GM18520 (cell line): ENCODE data around the gene GPRIN3.
"Not testable (repeated sequence)": the region's sequence is repeated elsewhere in the genome, so short reads cannot be mapped to it uniquely, and the experiment has no call there.

Experiments used
- ATAC-seq: cut with Tn5 transposase; IDR thresholded peaks from one replicate; pipeline ENCODE4 v1.9.1; 2021; ENCODE audit not compliant: unreplicated experiment

The GPRIN3 gene

GRCh38 chr4:89259301-89260028 is 48.1 kb downstream of the GPRIN3 start:
- ATAC-seq, result no peak

DNA sequence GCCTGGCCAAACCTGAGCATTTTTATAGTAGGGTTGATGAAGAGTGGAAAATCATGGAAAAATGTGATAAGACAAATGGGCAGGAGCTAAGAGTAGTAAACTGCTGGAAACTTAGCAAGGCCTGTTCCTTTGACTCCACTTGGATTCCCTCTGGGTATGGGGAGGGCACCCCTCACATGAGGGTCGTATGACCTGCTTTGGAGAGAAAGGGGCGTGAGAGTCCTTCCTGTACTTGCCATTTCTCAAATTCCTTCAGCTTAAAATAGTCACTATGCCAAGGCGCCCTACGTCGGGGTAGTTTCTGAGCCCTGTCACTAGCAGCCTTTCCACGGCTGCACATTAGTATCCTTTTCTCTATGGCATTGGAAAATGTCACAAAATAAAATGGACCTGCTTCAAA is 49.1 kb downstream of the GPRIN3 start:
- no peak for ATAC-seq

DNA sequence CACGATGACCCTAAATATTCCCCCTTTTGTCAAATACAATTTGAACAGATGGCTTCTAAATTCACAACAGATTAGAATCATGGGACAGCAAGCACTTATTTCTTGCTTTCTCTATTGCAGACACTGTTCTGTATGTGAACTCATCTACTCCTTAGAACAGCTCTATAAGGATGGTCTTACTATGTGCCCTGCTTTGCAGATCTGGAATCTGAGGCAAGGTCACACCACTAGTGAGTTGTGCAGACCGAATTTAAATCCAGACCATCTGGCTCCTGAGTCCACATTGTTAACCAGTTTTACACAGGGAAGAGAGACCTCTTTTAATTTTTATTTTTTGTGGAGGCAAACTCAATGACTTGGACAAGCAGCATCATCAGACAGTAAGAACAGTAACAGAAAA is 50.2 kb downstream of the GPRIN3 start:
- ATAC-seq, result no peak

DNA sequence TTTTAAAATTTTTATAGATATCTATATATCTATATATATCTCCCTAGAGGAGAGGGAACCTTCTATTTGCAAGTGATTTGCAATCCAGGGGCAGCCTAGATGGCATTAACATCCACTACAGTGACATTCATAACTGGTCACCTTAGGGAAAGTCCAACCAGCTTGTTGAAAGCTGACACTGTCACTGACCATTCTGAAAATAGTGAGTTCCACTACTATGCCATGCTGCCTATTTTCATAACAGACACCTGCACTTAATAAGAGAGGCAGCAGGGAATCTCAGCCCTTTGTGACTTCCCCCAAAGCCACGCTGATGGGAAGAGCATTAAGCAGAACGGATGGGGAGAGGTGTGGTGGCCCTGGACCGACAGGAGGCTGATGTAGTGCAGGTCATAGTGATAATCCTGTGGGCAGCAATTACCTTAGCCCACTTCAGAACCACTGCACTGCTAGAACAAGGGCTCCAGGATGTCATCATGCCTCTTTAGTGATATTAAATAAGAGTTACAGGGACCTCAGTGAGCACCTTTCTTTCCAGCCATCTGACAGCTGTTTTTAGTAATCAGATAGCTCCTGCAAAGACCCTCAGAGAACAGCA is 51.3 kb downstream of the GPRIN3 start:
- ATAC-seq, result no peak

DNA sequence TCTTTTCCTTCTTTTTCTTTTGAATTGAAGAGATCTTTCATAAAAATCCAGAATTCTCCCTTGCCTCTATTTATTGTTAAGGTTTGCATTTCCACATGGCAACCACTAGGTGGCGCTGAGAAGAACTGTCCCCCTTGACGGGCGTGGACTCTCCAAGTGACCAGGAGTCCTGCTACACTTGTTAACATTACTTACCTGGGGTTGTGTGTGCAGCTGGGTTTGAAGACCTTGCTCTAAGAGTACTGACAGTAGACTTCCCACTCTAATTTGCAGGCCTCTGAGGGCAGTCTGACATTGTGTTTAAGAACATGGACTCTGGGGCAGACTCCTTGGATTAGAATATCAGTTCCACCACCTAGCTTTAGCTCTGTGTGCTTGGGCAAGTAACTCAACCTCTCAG is 52.8 kb downstream of the GPRIN3 start:
- no peak for ATAC-seq

GRCh38 chr4:89254347-89254746 is 53.3 kb downstream of the GPRIN3 start:
- not testable (repeated sequence) for ATAC-seq

- no peak for ATAC-seq
Observed at GRCh38 chr4:89253935-89254334, 53.7 kb downstream of the GPRIN3 start.

DNA sequence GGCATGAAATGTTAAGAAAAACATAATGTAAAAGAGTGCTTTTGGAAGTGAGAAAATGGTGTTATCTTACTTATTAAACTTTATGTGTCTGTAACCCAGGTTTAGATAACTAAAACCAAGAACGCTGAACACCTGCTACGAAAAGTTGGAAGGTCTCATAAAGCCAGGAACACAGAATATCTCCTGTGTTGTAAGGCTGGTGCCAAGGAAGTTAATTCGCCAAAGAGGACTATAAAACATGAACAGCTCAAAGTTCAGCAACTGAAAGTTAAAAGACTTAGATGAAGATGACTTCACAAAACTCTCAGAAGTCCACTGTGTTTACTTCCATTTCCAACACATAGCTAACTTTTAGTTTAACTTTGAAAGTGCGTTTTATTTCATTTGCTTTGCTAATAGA is 54.3 kb downstream of the GPRIN3 start:
- ATAC-seq, result no peak

DNA sequence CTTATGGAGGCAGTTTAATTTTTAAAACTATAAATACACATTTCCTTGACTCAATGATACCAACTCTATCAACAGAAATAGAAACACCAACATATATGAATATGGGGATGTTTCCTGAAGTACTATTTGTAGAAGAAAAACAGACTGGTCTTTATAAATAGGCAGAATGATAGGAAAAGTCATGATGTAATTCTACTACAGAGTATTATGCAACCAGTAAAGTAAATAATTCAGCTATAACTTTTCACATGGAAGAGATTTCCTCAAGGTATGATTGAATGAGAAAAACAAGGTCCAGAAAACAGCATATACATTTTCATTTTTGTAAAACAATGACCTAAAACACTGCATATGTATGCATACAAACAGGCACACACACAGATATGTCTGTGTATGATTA is 56.2 kb downstream of the GPRIN3 start:
- no peak for ATAC-seq

- ATAC-seq, result no peak
Observed at GRCh38 chr4:89249716-89250361, 57.8 kb downstream of the GPRIN3 start.

DNA sequence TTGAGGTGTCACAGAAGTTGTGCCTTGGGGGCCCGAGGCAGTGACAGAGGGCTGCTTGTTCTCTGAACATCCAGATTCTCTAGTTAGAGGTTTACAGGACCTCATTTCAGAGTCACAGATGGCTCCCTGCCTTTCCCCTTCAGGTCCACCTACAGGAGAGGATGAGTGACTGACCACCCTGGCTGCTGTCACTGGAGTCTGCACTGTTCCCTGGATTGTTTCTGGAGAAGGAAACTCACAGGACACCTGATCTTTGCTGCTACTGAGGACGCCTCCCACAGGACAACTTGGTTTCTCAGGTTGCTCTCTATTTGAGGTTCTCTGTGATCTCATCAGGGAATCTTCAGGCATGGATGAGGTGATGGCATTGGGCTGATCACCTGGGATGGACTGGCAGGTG is 58.3 kb downstream of the GPRIN3 start:
- no peak for ATAC-seq

DNA sequence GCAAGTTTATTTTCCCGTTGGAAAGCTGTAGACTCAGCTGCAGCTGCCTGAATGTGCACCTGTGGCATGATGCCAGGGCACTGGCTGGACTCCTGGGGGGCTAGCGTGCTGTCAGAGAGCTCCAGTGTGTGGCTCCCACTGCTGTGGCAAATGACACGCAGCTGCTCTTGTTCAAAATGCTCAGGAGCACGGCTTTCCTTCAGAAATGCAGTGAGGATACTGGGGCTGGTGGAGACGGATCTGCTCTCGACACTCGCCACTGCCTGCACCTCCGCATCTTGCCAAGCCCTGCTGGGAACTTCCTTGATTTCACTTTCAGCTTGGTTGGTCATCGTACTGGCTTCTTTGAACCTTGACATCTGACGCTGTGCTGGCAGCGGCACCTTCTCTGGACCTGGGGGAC is 58.7 kb downstream of the GPRIN3 start:
- ATAC-seq, result no peak

DNA sequence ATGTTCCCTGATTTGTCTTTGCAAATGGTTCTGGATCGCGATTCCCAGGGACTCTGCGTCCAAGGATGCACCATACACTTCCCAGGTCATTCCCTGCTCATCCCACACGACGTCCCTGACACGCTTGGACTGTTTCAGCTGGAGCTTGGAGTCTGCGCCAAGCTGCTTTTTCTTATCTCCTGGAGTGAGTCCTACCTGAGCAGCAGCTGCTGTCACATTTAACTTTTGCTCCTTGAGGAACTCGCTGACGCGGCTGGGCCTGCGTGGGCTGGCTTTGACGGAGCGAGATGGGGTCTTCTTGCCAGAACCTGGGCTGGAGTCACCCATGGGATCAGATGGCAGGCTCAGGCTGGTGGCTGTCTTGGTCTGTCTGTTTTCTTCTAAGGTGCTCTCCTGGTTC is 59.6 kb downstream of the GPRIN3 start:
- ATAC-seq, result no peak

GRCh38 chr4:89245459-89245858 is 62.1 kb downstream of the GPRIN3 start:
- no peak for ATAC-seq

- ATAC-seq, result no peak
Observed at GRCh38 chr4:89243733-89244252, 63.8 kb downstream of the GPRIN3 start.

DNA sequence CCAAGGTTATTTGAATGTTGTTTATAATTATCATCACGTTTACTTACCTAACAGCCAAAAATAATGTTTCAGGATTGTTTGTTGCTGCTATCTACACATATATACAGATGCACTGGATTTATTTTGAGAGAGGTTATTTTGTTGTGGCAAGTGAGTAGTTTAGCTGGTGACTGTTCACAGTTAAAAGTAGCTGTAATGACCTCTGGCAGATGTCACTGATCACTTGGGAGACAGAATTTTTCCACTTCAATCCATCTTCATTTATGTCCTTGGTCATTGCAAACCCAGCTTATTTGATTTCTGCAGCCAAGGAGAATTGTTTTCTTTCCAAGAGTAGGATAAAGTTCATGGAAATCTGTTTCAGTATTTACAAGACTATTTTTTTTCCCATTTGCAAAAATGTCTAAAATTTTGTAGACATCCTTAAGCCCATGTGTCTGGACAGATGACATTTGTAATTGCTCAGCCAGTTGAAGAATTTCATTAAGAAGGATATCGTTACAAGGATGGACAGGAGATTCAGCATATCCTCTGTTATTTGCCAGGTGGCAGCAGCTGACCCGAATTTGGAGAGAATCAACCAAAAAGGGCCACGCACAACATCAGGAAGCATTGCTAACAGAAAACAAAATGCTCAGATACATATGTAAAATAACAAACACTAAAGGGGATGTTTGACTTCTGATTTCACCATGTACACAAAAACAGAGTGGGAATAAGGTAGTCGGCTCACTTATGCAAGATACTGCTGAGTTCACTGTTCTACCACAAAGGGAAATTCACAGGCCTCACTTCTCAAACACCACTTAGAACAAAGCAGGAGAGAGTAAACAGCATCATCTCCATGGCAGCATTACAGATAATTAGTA is 64.5 kb downstream of the GPRIN3 start:
- ATAC-seq, result no peak

GRCh38 chr4:89242216-89242615 is 65.4 kb downstream of the GPRIN3 start:
- no peak for ATAC-seq

DNA sequence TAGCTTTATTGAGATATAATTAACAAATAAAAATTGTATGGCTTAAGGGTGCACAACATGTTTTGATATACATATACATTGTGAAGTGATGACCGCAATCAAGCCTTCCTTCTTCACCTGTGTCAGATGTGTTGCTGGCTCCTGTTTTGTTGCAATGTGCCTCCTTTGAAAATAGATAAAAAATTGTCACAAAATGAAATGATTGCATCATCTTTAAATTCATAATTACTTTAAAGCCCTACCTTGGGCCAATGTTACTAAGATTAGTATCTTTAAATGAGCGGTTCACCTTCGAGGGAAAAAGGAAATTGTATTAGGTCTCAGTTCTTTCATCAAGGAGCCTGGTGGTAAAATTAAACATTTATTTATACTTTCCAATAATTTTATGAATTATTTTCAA is 77.3 kb downstream of the GPRIN3 start:
- no peak for ATAC-seq

DNA sequence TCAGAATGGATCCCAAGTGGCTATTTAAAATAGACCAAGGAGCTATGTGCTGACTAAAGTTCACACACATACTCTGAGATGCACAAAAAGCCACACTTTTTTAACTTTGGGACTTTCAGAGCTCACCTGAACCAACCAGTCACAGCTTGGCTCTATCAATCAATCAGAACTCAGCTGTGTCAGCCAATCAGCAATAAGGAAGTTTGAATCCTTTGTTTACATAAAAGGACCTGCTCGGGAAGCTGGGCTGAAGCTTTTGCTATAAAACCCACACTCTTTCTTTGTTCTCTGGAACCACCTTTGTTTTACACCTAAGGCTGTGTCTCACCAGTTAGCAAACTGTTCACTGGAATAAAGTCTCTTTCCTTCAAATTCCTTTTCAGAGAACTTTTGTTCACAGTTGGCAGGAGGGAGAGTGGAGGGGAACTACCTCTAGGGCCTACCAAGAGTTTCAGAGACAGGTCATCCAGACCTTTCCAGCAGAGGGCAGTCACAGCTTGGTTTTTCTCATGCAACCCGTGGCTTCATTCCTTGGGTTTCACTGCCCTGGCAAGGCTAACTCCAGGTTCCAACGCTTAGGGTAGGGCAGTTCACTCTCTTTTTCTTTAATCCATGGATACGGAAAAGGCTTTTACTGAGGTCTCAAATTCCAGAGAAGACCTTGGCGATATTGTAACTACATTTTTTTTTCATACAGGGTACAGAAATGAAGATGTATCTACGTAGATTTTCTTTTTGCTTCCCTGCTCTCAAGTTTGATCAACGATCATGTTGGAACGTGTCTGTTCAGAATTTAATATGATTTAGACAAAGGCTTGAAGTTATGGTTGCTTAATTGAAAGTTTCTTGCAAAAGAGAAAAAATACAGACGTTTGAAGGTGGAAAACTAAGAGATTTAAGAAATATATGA is 80.7 kb downstream of the GPRIN3 start:
- ATAC-seq, result peak; percentile 70

DNA sequence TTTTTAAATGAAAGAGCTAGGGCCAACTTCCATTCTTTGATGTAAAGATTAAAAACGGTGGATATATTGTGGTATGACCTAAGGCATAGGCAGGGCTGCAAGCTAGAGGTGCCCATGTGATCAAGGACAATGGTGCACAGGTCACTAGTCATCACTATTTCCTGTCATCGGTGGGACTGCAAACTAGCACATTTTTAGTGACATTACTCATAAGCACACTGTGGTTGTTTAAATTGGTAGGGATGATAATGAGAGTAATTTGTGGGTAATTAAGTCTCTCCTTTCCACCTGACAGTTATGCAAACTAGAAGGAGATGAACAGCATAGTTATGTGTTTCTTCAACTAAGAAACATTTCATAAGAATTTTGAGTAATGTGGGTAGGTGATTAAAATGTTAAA is 85.4 kb downstream of the GPRIN3 start:
- peak; percentile 80 for ATAC-seq
